Duodenal mucosa (tissue), 2 donors: Measurements from ENCODE around the gene KCNF1.

Experiments
- H3K27ac ChIP-seq: one replicate; pipeline ENCODE4 v1.7.0; 2013; ENCODE audit warnings: low read depth, low read length
- H3K27me3 ChIP-seq, 2 donors: one replicate each; pipeline ENCODE4 v1.7.0; 2013; ENCODE audit warnings: low read length in 2 of 2, control low read depth in 1 of 2; ENCODE audit not compliant: insufficient read depth in 2 of 2, control insufficient read depth in 1 of 2
- H3K36me3 ChIP-seq, 2 donors: one replicate each; pipeline ENCODE4 v1.7.0; 2013; ENCODE audit warnings: low read length in 2 of 2, control low read depth in 1 of 2; ENCODE audit not compliant: insufficient read depth in 2 of 2, control insufficient read depth in 1 of 2
- H3K4me1 ChIP-seq, 2 donors: one replicate each; pipeline ENCODE4 v1.7.0; 2013; ENCODE audit warnings: low read length in 2 of 2, control low read depth in 1 of 2; ENCODE audit not compliant: insufficient read depth in 2 of 2, control insufficient read depth in 1 of 2
- H3K4me3 ChIP-seq, 2 donors: one replicate each; pipeline ENCODE4 v1.7.0; 2013; ENCODE audit warnings: low read length in 2 of 2, low read depth in 1 of 2
- H3K9ac ChIP-seq, 2 donors: one replicate each; pipeline ENCODE4 v1.7.0; 2013; ENCODE audit warnings: low read length in 2 of 2, low read depth in 1 of 2
- H3K9me3 ChIP-seq, 2 donors: one replicate each; pipeline ENCODE4 v1.7.0; 2013; ENCODE audit warnings: low read length in 2 of 2, control low read depth in 1 of 2; ENCODE audit not compliant: control insufficient read depth in 1 of 2

Gene KCNF1

GRCh38 chr2:10879624-10880585 is 31.8 kb upstream of the KCNF1 start:
- Histone ChIP-seq H3K27ac (no peak overlapping the region), H3K36me3 (no peaks in the 10 kb centered on the region), H3K4me1 (peaks cover 38 to 42% of the 10 kb centered on the region in 2 donors), H3K9me3 (no peaks in the 10 kb centered on the region), H3K27me3 (no peaks in the 10 kb centered on the region), H3K4me3 (peak overlapping the region in 1 of 2 donors; percentile 32), H3K9ac (no peak overlapping the region)

DNA sequence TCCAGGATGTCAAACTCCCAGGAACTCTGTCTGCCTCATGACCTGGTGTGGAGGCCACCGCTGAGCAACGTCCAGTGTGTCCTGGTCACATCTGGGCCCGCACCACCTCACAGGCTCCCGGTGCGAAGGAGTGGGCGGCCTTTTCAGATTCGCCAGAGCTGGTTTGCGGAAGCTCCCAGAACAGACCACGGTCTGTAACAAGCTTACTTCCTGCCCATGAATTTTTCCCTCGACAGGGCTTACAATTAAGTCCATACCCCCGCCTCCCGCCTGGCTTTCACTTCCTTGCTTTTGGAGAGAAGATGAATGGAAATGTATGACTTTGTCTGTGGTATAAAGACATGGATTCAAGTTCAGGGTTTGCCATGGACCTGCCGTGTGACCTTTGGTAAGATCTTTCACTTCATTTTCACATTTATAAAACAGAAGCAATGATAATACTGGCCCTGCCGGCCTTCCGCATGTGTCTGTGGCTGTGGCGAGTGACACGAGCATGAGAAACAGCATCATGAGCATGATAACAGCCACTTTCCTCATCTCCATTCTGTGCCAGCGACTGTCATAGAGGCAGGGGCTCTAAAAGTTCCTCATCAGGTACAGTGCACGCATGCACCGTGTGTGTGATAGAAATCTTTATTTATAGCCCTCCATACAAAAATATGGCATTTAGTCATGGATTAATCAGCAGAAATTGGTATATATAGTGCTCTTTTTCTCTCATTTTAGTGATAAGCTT is 31.0 kb upstream of the KCNF1 start:
- H3K27me3 ChIP-seq = no peaks in the 10 kb centered on the region
- no peak overlapping the region for H3K27ac ChIP-seq
- H3K36me3 ChIP-seq = no peaks in the 10 kb centered on the region
- H3K4me3 ChIP-seq = peak overlapping the region in 1 of 2 donors; percentile 32
- H3K9ac ChIP-seq = no peak overlapping the region
- peaks cover 43 to 47% of the 10 kb centered on the region in 2 donors for H3K4me1 ChIP-seq
- no peaks in the 10 kb centered on the region for H3K9me3 ChIP-seq

- Histone ChIP-seq H3K4me3 (no peak overlapping the region), H3K9me3 (no peaks in the 10 kb centered on the region), H3K4me1 (peaks cover 40 to 42% of the 10 kb centered on the region in 2 donors), H3K27me3 (no peaks in the 10 kb centered on the region), H3K9ac (no peak overlapping the region), H3K36me3 (no peaks in the 10 kb centered on the region), H3K27ac (no peak overlapping the region)
Observed at GRCh38 chr2:10882568-10882967, 29.2 kb upstream of the KCNF1 start.

- no peak overlapping the region for H3K9ac ChIP-seq
- no peaks in the 10 kb centered on the region for H3K27me3 ChIP-seq
- H3K36me3 ChIP-seq = no peaks in the 10 kb centered on the region
- no peak overlapping the region for H3K4me3 ChIP-seq
- H3K27ac ChIP-seq = no peak overlapping the region
- peaks cover 35 to 37% of the 10 kb centered on the region in 2 donors for H3K4me1 ChIP-seq
- no peaks in the 10 kb centered on the region for H3K9me3 ChIP-seq
Observed at GRCh38 chr2:10883066-10883465, 28.7 kb upstream of the KCNF1 start.

DNA sequence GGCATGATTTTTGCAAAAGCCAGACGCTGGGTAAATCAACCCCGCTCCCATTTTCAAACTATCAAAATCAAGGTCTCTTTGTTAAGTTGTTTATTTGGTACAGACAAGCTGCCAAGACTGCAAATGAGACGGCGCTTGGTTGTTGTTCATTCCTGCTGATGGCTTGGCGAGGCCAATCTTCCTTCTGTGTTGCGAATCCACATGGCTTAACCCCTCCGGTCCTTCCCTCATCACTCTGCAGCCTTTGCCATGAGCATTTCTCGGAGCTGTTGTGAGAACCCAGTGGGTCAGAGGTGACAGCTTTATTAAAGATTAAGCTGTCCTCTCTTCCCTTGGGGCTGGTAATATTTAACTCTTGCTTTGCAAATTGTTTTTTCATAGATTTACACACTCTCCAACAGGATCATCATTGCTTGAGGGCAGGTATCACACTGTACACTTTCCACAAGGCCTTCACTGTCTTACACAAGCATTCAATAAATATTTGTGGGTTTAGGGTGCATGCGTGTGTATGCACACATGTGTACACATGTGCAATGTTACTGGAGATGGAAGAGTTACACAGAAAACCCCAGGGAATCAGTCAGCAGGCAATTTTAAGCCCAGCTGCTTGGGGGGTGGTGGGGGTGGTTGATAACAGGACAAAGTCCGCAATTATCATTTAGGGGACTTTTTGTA is 27.8 kb upstream of the KCNF1 start:
- H3K9ac ChIP-seq = no peak overlapping the region
- H3K9me3 ChIP-seq = no peaks in the 10 kb centered on the region
- H3K27ac ChIP-seq = no peak overlapping the region
- H3K4me3 ChIP-seq = peak overlapping the region in 1 of 2 donors; percentile 23
- no peaks in the 10 kb centered on the region for H3K36me3 ChIP-seq
- H3K4me1 ChIP-seq = peaks cover 31 to 33% of the 10 kb centered on the region in 2 donors
- H3K27me3 ChIP-seq = no peaks in the 10 kb centered on the region

DNA sequence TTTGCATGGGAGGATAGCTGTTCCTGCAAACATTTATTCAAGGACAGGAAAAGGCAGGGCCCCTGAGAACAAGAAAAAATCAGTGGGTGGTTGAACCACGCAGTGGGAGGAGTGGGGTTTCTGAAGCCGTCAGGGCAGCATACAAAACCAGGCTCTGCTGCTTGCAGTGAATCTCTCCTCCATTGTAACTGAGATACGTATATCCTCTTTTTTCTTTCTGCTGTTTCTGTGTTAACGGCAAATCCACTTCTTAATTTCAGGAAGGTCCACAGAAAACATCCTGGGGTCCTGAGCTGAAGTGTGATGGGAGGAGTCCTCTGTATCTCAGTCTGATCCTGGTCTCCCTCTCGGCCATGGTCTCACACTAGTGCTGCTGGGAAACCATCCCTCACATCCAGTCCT is 27.2 kb upstream of the KCNF1 start:
- peaks cover 0 to under 1% of the 10 kb centered on the region in 2 donors for H3K27me3 ChIP-seq
- H3K4me1 ChIP-seq = peaks cover 31 to 33% of the 10 kb centered on the region in 2 donors
- no peak overlapping the region for H3K27ac ChIP-seq
- no peaks in the 10 kb centered on the region for H3K36me3 ChIP-seq
- peak overlapping the region in 1 of 2 donors; percentile 23 for H3K4me3 ChIP-seq
- H3K9me3 ChIP-seq = no peaks in the 10 kb centered on the region
- no peak overlapping the region for H3K9ac ChIP-seq

- Histone ChIP-seq H3K4me3 (no peak overlapping the region), H3K9ac (no peak overlapping the region), H3K4me1 (peaks cover 31 to 32% of the 10 kb centered on the region in 2 donors), H3K27me3 (peaks cover 2 to 7% of the 10 kb centered on the region in 2 donors), H3K36me3 (no peaks in the 10 kb centered on the region), H3K9me3 (no peaks in the 10 kb centered on the region), H3K27ac (no peak overlapping the region)
Observed at GRCh38 chr2:10885094-10885860, 26.5 kb upstream of the KCNF1 start.

DNA sequence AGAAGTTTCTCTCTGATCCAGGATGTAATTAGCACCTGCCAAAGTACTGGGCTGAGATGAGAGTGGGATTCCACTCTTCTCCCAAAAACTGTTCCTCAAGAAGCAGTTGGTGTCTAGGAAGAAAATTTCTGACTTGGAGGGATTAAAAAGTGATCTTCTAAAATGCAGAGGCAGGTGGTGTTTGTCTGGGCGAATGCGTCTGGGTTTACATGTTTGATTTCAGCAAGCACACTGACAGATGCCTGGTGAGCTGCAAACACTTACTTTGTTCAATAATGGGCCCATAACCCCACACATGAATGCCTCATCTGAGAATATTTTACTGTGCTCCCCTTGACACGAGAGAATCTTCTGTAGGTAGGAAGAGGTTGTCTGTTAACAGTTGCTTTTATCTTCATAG is 24.3 kb upstream of the KCNF1 start:
- Histone ChIP-seq H3K4me1 (peaks cover 29 to 31% of the 10 kb centered on the region in 2 donors), H3K4me3 (no peak overlapping the region), H3K27me3 (peaks cover 2 to 11% of the 10 kb centered on the region in 2 donors), H3K36me3 (no peaks in the 10 kb centered on the region), H3K9me3 (no peaks in the 10 kb centered on the region), H3K27ac (no peak overlapping the region), H3K9ac (no peak overlapping the region)

DNA sequence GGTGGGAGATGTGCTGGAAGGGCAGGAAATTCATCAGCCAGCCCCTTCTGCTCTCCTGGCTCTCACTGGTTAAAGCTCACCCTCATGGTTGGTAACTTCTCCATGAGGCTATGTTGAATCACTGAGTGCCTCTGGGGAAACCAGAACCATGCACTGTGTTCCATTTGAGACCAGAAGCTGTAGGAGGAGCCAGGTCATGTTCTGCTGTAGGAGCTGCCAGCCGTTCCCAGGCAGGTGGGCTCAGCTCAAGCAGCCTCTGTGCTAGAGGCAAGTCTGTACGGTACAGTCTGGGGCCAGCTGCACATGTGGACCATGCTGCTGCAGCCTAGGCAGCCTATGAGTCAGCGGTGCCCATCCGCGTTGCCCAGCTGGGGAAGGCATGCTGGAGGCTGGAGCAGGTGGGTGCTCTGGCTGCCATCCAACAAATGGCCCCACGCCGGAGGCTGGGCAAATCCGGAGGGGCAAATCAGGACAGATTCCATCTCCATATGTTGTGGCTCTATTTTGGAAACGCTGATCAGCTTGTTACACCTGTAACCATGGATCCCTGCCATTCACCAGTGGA is 22.0 kb upstream of the KCNF1 start:
- no peaks in the 10 kb centered on the region for H3K9me3 ChIP-seq
- H3K4me1 ChIP-seq = peaks cover 8 to 10% of the 10 kb centered on the region in 2 donors
- no peaks in the 10 kb centered on the region for H3K36me3 ChIP-seq
- H3K9ac ChIP-seq = no peak overlapping the region
- H3K4me3 ChIP-seq = no peak overlapping the region
- peaks cover 2 to 18% of the 10 kb centered on the region in 2 donors for H3K27me3 ChIP-seq
- no peak overlapping the region for H3K27ac ChIP-seq
